Kidney glomerular epithelial cell (primary cell): ENCODE data around the gene METTL2A.
"Not testable (repeated sequence)": the region's sequence is repeated elsewhere in the genome, so short reads cannot be mapped to it uniquely, and the experiment has no call there.

ENCODE experiments used
- DNase-seq: peaks from one replicate; lab custom pipeline; 2025; lab: John Stamatoyannopoulos, UW

METTL2A gene

DNA sequence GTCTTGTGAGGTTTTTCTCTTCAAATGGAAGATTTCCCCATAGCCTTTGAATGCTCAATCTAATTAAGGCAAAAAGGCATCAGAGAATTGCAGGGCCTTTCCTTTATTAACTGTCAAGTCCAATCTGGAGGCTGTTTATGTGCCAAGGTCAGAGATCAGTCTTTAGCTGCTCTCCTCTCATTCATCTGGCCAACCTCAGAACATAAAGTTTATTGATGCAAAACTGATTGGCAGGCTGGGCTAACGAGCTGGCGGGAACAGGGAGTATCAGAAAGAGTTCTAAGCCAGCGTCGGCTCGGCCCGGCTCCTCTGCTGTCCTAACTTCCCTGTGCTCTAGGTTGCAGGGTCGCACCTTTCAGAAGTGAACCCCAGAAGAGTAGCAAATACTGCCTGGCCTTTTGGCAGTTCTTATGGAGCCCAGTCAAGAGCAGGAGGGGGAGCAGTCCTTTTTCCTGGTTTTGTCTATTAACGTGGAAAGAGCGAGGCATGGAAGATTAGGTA, 47.7 kb downstream of the METTL2A start:
- DNase-seq: not testable (repeated sequence)

DNA sequence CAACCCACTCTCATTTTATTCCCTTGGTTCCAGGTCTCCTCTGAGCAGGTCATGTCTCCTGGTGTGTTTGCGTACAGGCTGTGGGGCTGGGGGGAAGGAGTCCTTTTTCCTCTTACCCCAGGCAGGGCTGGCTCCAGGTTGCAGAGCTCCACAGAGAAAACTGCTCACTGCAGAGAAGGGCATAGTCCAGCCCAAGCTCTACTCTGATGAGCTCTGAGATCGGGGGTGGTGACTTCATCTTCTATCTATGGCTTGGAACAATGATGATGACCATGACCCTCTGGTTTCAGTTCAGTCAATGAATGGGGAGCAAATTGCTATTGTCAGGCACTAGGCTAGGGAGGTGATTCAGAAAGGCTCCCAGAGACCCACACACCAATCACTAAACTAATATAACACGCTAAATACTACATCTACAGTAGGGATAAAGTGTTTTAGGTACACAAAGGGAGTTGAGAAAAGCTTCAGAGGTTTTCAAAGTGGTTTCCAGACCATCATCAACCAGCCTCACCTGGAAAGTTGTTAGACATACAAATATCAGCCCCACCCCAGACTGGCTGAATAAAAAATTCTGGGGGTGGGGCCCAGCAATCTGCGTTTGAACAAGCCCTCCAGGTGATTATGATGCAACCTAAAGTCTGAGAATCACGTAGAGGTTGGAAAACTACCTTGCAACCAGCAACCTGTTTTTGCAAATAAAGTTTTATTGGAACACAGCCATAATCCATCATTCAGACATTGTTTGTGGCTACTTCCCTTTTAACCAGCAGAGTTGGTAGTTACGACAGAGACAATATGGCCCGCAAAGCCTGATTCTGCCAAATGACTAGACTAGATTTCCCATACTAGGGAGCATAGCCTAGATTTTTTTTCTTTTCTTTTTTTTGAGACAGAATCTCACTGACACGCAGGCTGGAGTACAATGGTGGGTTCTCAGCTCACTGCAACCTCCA, 49.6 kb downstream of the METTL2A start:
- not testable (repeated sequence) for DNase-seq

DNA sequence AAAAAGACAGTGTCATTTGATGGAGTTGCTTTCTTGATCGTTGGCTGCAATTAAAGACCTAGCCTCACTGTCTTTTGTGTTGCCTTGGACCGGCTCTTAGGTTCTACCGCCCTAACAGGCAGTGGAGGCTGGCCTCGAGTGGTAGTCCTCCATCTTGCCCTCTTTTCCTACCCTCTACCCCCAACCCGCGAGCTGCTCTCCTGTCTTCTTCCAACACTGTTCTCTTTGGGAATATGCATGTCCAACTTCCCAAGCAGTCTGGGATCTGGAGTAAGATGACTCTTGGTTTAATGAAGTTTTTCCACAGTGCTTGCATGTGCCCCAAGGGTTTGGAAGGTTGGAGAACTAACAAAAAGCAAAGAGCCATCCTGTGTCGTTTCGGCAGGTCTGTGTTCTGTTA, 53.4 kb downstream of the METTL2A start:
- not testable (repeated sequence) for DNase-seq

DNA sequence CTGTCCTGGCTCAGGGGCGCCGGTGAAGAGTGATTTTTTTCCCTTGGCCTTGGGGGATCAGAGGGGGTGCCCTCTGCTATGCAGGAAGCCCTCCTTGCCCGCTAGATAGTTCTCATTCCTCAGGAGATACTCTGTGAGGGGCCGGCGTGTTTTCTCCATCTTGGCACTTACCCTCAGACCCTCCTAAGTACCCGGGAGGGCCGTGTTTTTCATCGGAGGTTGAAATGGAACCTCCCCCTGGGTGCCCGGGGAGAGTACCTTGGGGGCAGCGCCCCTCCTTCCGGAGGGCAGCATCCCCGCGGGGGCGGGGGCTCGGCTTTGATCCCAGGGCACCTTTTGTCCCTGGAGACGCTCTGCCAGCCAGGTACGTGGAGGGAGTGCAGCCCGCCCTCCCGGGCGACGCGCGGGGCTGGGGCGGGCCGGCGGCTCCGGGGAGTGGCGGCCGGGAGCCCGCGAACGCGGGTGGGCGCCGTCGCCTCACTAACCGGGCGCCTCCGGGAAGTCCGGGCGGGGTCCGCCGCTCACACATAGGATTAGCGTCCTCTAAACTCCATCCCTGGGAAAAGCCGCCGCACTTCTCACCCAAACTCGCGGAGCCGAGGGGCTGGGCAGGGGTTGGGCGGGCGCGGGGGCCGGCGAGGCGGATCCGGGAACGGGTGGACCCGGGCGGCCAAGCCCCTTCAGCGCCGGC, 54.2 kb downstream of the METTL2A start:
- DNase-seq: not testable (repeated sequence)

DNA sequence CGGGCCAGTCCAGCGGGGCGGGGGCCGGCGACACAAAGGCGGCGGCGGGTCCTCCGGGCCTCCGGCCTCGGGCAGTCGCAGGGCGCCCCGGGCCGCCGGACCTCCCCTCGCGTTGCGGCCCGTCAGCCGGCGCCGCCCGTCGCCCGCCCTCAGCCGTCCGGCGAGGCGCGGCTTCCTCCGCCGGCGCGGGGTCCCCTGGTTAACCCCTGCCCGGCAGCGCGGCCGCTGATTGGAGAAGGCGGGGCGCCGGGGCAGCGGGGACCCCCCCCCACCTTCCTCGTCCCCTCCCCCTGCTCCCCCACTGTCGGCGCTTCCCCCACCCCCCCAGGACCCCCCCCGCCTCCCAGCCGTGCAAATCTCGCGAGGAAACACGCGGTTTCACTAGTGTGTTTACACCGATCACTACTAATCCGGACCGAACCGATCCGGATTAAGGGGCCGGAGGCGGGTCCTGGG, 54.8 kb downstream of the METTL2A start, which contains the start of gene TLK2:
TLK2 (plus strand) TSS at position 402 of the 456 bp plus-strand sequence. CDS start 2,301 bp downstream, outside the sequence.
- peak; percentile 33 for DNase-seq

DNA sequence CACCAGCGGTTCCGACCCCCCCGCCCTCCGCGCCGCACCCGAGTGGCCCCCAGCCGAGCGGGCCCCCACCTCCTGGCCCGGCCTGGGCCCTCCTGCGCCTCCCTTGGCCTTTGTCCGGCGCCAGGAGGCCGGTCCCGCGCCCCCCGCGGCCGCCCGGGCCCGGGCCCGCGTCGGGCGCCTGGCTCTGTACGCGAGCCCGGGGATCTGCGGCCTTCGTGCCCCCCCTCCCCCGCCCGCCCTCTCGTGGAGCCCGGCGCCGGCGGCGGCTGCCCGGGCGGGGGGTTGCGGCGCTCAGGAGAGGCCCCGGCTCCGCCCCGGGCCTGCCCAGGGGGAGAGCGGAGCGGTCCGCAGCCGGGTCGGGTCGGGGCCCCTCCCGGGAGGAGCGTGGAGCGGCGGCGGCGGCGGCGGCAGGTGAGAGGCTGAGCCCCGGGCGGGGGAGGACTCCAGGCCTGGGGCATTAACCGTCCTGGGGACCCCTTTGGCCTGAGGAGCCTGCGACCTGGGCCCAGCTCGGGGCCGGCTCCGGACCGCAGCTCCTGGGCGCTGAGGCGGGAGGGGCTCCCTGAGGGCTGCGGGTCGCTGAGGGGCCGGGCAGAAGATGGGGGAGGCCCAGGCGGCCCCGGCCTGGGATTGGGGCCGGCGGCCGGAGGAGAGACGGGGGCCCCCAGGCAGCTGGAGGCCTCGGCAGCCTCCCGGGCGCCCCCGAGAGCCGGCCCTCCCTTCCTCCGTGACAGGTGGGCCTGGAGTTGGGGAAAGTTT, 55.4 kb downstream of the METTL2A start:
- DNase-seq: not testable (repeated sequence)

DNA sequence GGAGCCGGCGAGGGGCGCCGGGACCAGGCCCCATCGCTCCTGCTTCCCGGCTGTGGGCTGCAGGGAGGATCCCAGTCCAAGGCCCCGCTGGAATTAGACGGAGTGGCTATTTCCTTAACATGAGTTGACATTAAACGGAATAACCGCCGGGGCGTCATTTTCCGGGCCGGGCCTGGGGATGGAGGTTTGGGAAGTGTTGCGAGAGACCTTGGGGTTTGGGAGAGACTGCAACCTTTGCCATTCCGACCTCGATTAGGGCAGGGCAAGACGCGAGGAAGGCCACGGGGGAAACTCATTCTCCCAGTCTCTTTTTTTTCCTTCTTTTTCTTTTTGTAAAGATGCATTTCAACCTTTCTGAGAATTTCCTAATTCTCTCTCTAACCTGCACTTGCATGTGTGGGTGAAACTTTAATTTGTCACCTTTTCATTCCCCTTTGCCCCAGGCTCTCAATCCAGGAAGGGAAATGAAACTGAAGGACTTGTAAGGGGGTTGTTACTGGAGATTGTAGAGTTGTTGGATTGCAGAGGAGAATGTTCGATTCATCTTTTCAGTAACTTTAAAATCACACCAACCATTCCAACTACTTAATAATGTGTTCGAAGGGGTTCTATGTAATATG, 56.1 kb downstream of the METTL2A start:
- DNase-seq: not testable (repeated sequence)

DNA sequence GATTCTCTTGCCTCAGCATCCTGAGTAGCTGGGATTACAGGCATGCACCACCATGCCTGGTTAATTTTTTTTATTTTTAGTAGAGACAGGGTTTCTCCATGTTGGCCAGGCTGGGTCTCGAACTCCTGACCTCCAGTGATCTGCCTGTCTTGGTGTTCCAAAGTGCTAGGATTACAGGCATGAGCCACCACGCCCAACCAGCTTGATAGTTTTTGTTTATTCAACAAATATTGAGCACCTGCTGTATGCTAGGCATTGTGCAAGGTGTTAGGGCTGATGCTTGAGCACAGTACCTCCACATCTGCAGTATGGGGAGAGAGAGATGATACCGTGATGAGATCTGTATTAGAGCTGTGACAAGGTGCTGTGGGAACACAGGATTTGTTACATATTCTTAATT, 58.9 kb downstream of the METTL2A start:
- not testable (repeated sequence) for DNase-seq

DNA sequence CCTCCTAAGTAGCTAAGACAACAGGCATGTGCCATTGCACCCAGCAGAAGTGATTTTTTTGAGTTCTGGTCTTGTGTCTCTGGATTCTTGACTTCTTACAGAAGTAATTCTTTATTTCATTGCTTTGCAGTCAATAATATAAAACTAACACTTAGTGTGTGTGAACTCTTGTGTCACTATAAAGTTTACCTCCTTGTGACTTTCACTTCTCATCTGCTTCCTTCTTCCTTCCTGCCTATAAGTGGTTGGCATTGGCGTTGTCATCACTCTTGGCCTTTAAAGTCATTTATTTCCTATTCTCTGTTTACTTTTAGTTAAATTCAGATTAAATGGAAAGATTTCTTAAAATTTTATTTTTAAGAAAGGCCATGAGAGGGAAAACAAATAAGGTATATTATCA, 67.3 kb downstream of the METTL2A start:
- DNase-seq: not testable (repeated sequence)

DNA sequence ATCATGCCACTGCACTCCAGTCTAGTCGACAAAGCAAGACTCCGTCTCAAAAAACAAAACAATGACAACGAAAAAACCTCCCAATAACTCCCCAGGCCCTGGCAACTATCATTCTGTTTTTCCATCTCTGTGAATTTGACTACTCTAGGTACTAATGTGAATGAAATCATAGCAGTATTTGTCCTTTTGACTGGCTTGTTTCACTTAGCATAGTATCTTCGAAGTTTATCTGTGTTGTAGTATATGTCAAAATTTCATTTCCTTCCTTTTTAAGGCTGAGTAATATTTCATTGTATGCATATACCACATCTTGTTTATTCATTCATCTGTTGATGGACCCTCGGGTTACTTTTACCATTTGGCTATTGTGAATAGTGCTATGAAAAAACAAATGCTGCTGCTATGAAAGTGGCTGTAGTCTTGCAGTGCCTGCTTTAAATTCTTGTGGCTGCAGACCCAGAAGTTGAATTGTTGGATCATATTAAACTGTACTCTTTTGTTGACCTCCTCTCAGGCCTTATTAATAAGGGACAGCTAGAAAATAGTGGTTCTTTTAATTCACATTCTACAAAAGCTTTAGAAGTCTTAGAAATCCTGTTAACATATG, 69.5 kb downstream of the METTL2A start:
- not testable (repeated sequence) for DNase-seq

DNA sequence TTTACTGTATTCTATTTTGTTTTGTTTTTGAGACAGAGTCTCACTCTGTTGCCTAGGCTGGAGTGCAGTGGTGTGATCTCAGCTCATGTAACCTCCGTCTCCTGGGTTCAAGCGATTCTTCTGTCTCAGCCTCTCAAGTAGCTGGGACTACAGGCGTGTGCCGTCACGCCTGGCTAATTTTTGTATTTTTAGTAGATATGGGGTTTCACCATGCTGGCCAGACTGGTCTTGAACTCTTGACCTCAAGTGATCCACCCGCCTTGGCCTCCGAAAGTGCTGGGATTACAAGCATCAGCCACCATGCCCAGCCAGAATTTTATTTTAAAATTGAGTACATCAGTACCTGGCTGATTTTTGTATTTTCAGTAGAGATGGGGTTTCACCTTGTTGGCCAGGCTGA, 70.4 kb downstream of the METTL2A start:
- DNase-seq: not testable (repeated sequence)

DNA sequence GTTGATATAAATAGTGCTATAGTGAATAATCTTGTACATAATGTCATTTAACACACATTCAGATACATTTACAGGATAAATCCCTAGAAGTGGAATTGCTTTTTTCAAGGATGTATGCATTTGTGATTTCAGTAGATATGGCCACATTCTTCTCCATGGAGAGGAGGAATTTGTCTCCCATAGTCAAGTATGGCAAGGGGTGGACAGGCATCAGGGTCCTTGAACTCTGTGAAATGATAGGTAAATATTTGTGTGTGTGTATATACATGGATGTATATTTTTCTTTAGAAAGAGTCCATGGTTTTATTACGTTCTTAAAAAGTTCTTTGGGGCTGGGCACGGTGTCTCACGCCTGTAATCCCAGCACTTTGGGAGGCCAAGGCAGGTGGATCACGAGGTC, 72.6 kb downstream of the METTL2A start:
- not testable (repeated sequence) for DNase-seq

DNA sequence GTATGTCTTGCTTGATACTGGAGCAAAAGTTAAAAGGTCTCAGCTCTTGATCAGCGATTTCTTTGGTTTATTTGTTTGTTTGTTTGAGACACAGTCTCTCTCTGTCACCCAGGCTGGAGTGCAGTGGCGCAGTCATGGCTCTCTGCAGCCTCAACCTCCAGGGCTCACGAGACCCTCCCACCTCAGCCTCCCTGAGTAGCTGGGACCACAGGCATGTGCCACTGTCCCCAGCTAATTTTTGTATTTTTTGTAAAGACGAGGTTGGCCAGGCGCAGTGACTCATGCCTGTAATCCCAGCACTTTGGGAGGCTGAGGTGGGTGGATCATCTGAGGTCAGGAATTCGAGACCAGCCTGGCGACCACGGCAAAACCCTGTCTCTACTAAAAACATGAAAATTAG, 75.1 kb downstream of the METTL2A start:
- DNase-seq: not testable (repeated sequence)
